Spleen (tissue), 11 donors: Measurements from ENCODE around the gene SMG5. TPM values are rescaled to one million over a fixed set of nuclear protein-coding genes. Genes with fewer than 3 reads are reported as not detected.

Experiments
- DNase-seq: peaks from one replicate; pipeline ENCODE4 v3.0.0-alpha.2; 2020
- H3K27ac ChIP-seq, 8 donors: fragments of 200-600 bp; sonication (generic) in 7 of 8; 1 replicate in 4 of 8; 2 replicates in 4 of 8; pipeline versions ENCODE4 v1.5.0 to v1.8.0; 2016 to 2021; ENCODE audit warnings: inconsistent platforms in 4 of 8, mild to moderate bottlenecking in 4 of 8, moderate library complexity in 1 of 8
- H3K27me3 ChIP-seq, 7 donors: fragments of 200-600 bp; sonication (generic) in 6 of 7; replicated peaks in 1 of 7; 1 replicate in 4 of 7; 2 replicates in 3 of 7; pipeline versions ENCODE4 v1.5.0 to v1.8.0; 2016 to 2021; ENCODE audit warnings: inconsistent platforms in 3 of 7, mild to moderate bottlenecking in 1 of 7
- H3K36me3 ChIP-seq, 6 donors: fragments of 200-600 bp; sonication (generic) in 5 of 6; 1 replicate in 4 of 6; 2 replicates in 2 of 6; pipeline versions ENCODE4 v1.5.0 to v1.8.0; 2016 to 2021; ENCODE audit warnings: inconsistent platforms in 2 of 6
- H3K4me1 ChIP-seq, 6 donors: fragments of 200-600 bp; sonication (generic) in 5 of 6; 1 replicate in 3 of 6; 2 replicates in 3 of 6; pipeline versions ENCODE4 v1.5.0 to v1.8.0; 2016 to 2021; ENCODE audit warnings: inconsistent platforms in 3 of 6
- H3K4me3 ChIP-seq, 8 donors: fragments of 200-600 bp; sonication (generic) in 7 of 8; 1 replicate in 4 of 8; 2 replicates in 4 of 8; pipeline versions ENCODE4 v1.5.0 to v1.8.0; 2016 to 2021; ENCODE audit warnings: inconsistent platforms in 4 of 8, mild to moderate bottlenecking in 4 of 8, moderate library complexity in 2 of 8
- H3K9me3 ChIP-seq, 8 donors: fragments of 200-600 bp; sonication (generic) in 7 of 8; 1 replicate in 4 of 8; 2 replicates in 4 of 8; pipeline versions ENCODE4 v1.5.0 to v1.8.0; 2016 to 2021; ENCODE audit warnings: inconsistent platforms in 4 of 8
- CTCF ChIP-seq, 11 experiments: fragments of 200-600 bp in 7 of 11; fragments of 450-650 bp in 4 of 11; sonication (generic) in 4 of 11; IDR thresholded peaks in 8 of 11; conservative IDR thresholded peaks in 3 of 11; 1 replicate in 7 of 11; 2 replicates in 4 of 11; pipeline versions ENCODE4 v1.4.0 to v1.8.0; 2016 to 2021; ENCODE audit warnings: antibody characterized with exemption in 11 of 11, inconsistent platforms in 4 of 11, mild to moderate bottlenecking in 1 of 11
- POLR2A ChIP-seq, 3 donors: fragments of 450-650 bp; IDR thresholded peaks; one replicate each; pipeline ENCODE4 v1.5.1; 2017; ENCODE audit warnings: antibody characterized with exemption in 3 of 3, mild to moderate bottlenecking in 1 of 3
- POLR2AphosphoS5 ChIP-seq, 3 donors: sonication (generic); formaldehyde crosslinking; IDR thresholded peaks; one replicate each; pipeline ENCODE4 v1.5.1; 2017; ENCODE audit warnings: antibody characterized with exemption in 3 of 3
- WGBS, 5 donors: extraction: QIAGEN DNeasy Blood & Tissue Kit in 3 of 5; methylation state at CpG; one replicate each; pipeline versions ENCODE4 v1.1.5 to v1.1.7; 2013 to 2018; 5-methylcytosine and 5-hydroxymethylcytosine counted together
- intact Hi-C: fragments of 100-400 bp; cut with DNase I; formaldehyde crosslinking; loops from one replicate; pipeline ENCODE4 v1.15.0; 2023; ENCODE audit warnings: low total_unique reads
- polyA plus RNA-seq, 3 donors: library from polyadenylated mRNA; stranded (reverse); fragments of 200-250 nt; gene quantifications; one replicate each; pipeline ENCODE4 v1.2.1, GENCODE V29; 2013
- total RNA-seq, 7 donors: library from RNA; depleted of rRNA in 3 of 7; stranded (reverse); fragments of >200 nt in 3 of 7; fragmentation: NEBNext Ultra II Directional in 4 of 7; extraction: Animal tissue kit (Norgen Biotek cat#: 25700) in 4 of 7; gene quantifications; one replicate each; pipeline versions ENCODE4 v1.1.0 to v1.2.1, GENCODE V29; 2016 to 2021
- donor health status: healthy with polysubstance abuse.
- donor health status: DM: no; HTN: no; CAD: no; lungs with moderate emphysema.
- donor health status: DM: no; HTN: no; CAD: no.
- donor health status: Bipolar disorder and iron deficiency.
- donor health status: healthy.
- donor health status: DM: no; HTN: no; CAD: no.
- donor health status: DM: yes; HTN: yes; CAD: no.

The SMG5 gene
- total and polyA plus RNA-seq, 10 donors: 14.9 to 80.5 (median 65.9) TPM

DNA sequence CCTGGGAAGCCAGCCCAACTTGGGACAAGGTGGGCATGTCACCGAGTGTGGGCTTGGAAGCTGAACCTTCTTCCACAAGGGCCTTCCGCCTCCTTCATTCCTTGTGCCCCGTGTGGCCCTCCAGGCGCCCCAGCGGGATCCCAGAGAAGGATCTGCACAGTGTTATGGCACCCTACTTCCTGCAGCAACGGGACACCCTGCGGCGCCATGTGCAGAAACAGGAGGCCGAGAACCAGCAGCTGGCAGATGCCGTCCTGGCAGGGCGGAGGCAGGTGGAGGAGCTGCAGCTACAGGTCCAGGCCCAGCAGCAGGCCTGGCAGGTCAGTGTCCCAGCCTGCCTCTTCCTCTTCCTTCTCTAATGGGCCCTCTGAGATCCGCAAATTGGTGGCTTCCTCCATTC is 46.5 kb downstream of the SMG5 start:
- intact Hi-C loops: no loop called here
- Histone ChIP-seq H3K9me3 (no peaks in the 10 kb centered on the region), H3K4me3 (no peak overlapping the region), H3K36me3 (peaks cover 3 to 100% (median 71%) of the 10 kb centered on the region in 6 donors), H3K27me3 (no peaks in the 10 kb centered on the region), H3K4me1 (no peaks in the 10 kb centered on the region), H3K27ac (no peak overlapping the region)
- 92 to 98% (median 95%) methylated on average over 8 to 12 of the region's 12 CpGs for WGBS, 5 donors
- TF ChIP-seq CTCF (IDR thresholded peaks at IDR 0.05 in 8 of 11, conservative IDR thresholded peaks at IDR 0.05 in 3 of 11): no peak
- TF ChIP-seq POLR2A (IDR thresholded peaks at IDR 0.05): no peak
- TF ChIP-seq POLR2AphosphoS5 (IDR thresholded peaks at IDR 0.05): peak in 1 of 3 donors; percentile 37
- DNase-seq: no peak

- Histone ChIP-seq H3K27ac (no peak overlapping the region), H3K36me3 (peaks cover 0 to 98% (median 55%) of the 10 kb centered on the region in 6 donors), H3K4me3 (no peak overlapping the region), H3K27me3 (no peaks in the 10 kb centered on the region), H3K4me1 (no peaks in the 10 kb centered on the region), H3K9me3 (no peaks in the 10 kb centered on the region)
- intact Hi-C loops: no loop called here
- DNase-seq: no peak
- TF ChIP-seq POLR2A (IDR thresholded peaks at IDR 0.05) (no peak), POLR2AphosphoS5 (IDR thresholded peaks at IDR 0.05) (no peak), CTCF (IDR thresholded peaks at IDR 0.05 in 8 of 11, conservative IDR thresholded peaks at IDR 0.05 in 3 of 11) (no peak)
- 80 to 92% (median 85%) methylated on average over 5 of the region's 5 CpGs for WGBS, 5 donors
These were observed 49.0 kb downstream of the SMG5 start for GRCh38 chr1:156233426-156234127.

GRCh38 chr1:156232201-156232894 is 50.3 kb downstream of the SMG5 start:
- no peak for DNase-seq
- 74 to 86% (median 79%) methylated on average over 12 of the region's 12 CpGs for WGBS, 5 donors
- H3K9me3 ChIP-seq: no peaks in the 10 kb centered on the region
- H3K4me1 ChIP-seq: no peaks in the 10 kb centered on the region
- no peak overlapping the region for H3K27ac ChIP-seq
- peaks cover 0 to 98% (median 46%) of the 10 kb centered on the region in 6 donors for H3K36me3 ChIP-seq
- intact Hi-C loops: no loop called here
- TF ChIP-seq CTCF (IDR thresholded peaks at IDR 0.05 in 8 of 11, conservative IDR thresholded peaks at IDR 0.05 in 3 of 11): no peak
- TF ChIP-seq POLR2AphosphoS5 (IDR thresholded peaks at IDR 0.05): no peak
- no peak for TF ChIP-seq POLR2A (IDR thresholded peaks at IDR 0.05)
- no peaks in the 10 kb centered on the region for H3K27me3 ChIP-seq
- no peak overlapping the region for H3K4me3 ChIP-seq

- H3K9me3 ChIP-seq: no peaks in the 10 kb centered on the region
- WGBS, 5 donors: 88 to 100% (median 94%) methylated on average over 1 of the region's 1 CpG
- DNase-seq: no peak
- H3K27me3 ChIP-seq: no peaks in the 10 kb centered on the region
- intact Hi-C loops: no loop called here
- TF ChIP-seq CTCF (IDR thresholded peaks at IDR 0.05 in 8 of 11, conservative IDR thresholded peaks at IDR 0.05 in 3 of 11): no peak
- TF ChIP-seq POLR2A (IDR thresholded peaks at IDR 0.05): no peak
- TF ChIP-seq POLR2AphosphoS5 (IDR thresholded peaks at IDR 0.05): no peak
- H3K4me1 ChIP-seq: peaks cover 0 to 10% (median 3%) of the 10 kb centered on the region in 6 donors
- no peak overlapping the region for H3K27ac ChIP-seq
- no peak overlapping the region for H3K4me3 ChIP-seq
- peaks cover 0 to 98% (median 40%) of the 10 kb centered on the region in 6 donors for H3K36me3 ChIP-seq
These were observed 52.2 kb downstream of the SMG5 start for GRCh38 chr1:156230473-156230837.
